HepG2 (cell line): ENCODE data around the gene ZNF530. TPM values are rescaled to one million over a fixed set of nuclear protein-coding genes. Genes with fewer than 3 reads are reported as not detected.

Experiments used
- ARNT2 ChIP-seq: sonication (generic); formaldehyde crosslinking; IDR thresholded peaks from 2 replicates; pipeline ENCODE4 v1.8.0; 2022; ENCODE audit warnings: mild to moderate bottlenecking, low read depth, missing genetic modification reagents, moderate library complexity
- CENPX ChIP-seq: sonication (generic); formaldehyde crosslinking; IDR thresholded peaks from 2 replicates; pipeline ENCODE4 v1.9.0; 2021; ENCODE audit warnings: mild to moderate bottlenecking, missing genetic modification reagents, moderate library complexity
- E2F1 ChIP-seq: sonication (generic); formaldehyde crosslinking; IDR thresholded peaks from 2 replicates; pipeline ENCODE4 v1.5.0; 2020; ENCODE audit warnings: missing genetic modification reagents
- KDM5B ChIP-seq: sonication (generic); formaldehyde crosslinking; IDR thresholded peaks from 2 replicates; pipeline ENCODE4 v1.4.0; 2020; ENCODE audit warnings: missing genetic modification reagents, mild to moderate bottlenecking, borderline replicate concordance
- MIER2 ChIP-seq: IDR thresholded peaks from 2 replicates; pipeline ENCODE4 v1.6.1; 2016; ENCODE audit warnings: missing biosample characterization, missing genetic modification reagents
- MXD1 ChIP-seq: sonication (generic); formaldehyde crosslinking; IDR thresholded peaks from 2 replicates; pipeline ENCODE4 v1.4.0; 2020; ENCODE audit warnings: mild to moderate bottlenecking, missing genetic modification reagents
- MYNN ChIP-seq: sonication (generic); formaldehyde crosslinking; IDR thresholded peaks from 2 replicates; pipeline ENCODE4 v1.4.0; 2020; ENCODE audit warnings: mild to moderate bottlenecking, low read depth, missing genetic modification reagents
- NR1H2 ChIP-seq: sonication (generic); formaldehyde crosslinking; IDR thresholded peaks from 2 replicates; pipeline ENCODE4 v1.8.1; 2022; ENCODE audit warnings: low read depth, missing genetic modification reagents, borderline replicate concordance
- RXRA ChIP-seq: sonication (generic); formaldehyde crosslinking; IDR thresholded peaks from 2 replicates; pipeline ENCODE4 v1.5.1; 2020; ENCODE audit warnings: missing genetic modification reagents
- TARDBP ChIP-seq: sonication (generic); formaldehyde crosslinking; IDR thresholded peaks from 2 replicates; pipeline ENCODE4 v1.8.0; 2022; ENCODE audit warnings: mild to moderate bottlenecking, missing genetic modification reagents
- TMF1 ChIP-seq: sonication (generic); formaldehyde crosslinking; IDR thresholded peaks from 2 replicates; pipeline ENCODE4 v1.8.1; 2022; ENCODE audit warnings: low read depth, missing genetic modification reagents
- U2AF1 ChIP-seq: fragments of 200-400 bp; formaldehyde crosslinking; optimal IDR thresholded peaks from 2 replicates; pipeline ENCODE3; 2017; ENCODE audit warnings: mild to moderate bottlenecking, low read depth, low read length
- ZFP90 ChIP-seq: sonication (generic); formaldehyde crosslinking; IDR thresholded peaks from 2 replicates; pipeline ENCODE4 v1.8.0; 2022; ENCODE audit warnings: missing genetic modification reagents, mild to moderate bottlenecking, inconsistent platforms, borderline replicate concordance
- ZNF121 ChIP-seq: sonication (generic); formaldehyde crosslinking; IDR thresholded peaks from 2 replicates; pipeline ENCODE4 v1.5.0; 2020; ENCODE audit warnings: mild to moderate bottlenecking, missing genetic modification reagents
- ZNF124 ChIP-seq: sonication (generic); formaldehyde crosslinking; IDR thresholded peaks from 2 replicates; pipeline ENCODE4 v1.4.0; 2020; ENCODE audit warnings: missing genetic modification reagents
- ZNF138 ChIP-seq: sonication (generic); formaldehyde crosslinking; IDR thresholded peaks from 2 replicates; pipeline ENCODE4 v1.5.0; 2020; ENCODE audit warnings: mild to moderate bottlenecking, low read depth, missing genetic modification reagents
- ZNF264 ChIP-seq: sonication (generic); formaldehyde crosslinking; IDR thresholded peaks from 2 replicates; pipeline ENCODE4 v1.4.0; 2020; ENCODE audit warnings: missing genetic modification reagents
- ZNF615 ChIP-seq: sonication (generic); formaldehyde crosslinking; IDR thresholded peaks from 2 replicates; pipeline ENCODE4 v1.5.0; 2020; ENCODE audit warnings: mild to moderate bottlenecking, missing genetic modification reagents, borderline replicate concordance
- ZNF687 ChIP-seq: sonication (generic); formaldehyde crosslinking; IDR thresholded peaks from 2 replicates; pipeline ENCODE4 v1.5.1; 2020; ENCODE audit warnings: mild to moderate bottlenecking, missing genetic modification reagents, moderate library complexity
- ZNF747 ChIP-seq: sonication (generic); formaldehyde crosslinking; IDR thresholded peaks from 2 replicates; pipeline ENCODE4 v1.8.1; 2023; ENCODE audit warnings: missing genetic modification reagents, mild to moderate bottlenecking, borderline replicate concordance
- ZNF782 ChIP-seq: sonication (generic); formaldehyde crosslinking; IDR thresholded peaks from 2 replicates; pipeline ENCODE4 v1.4.0; 2020; ENCODE audit warnings: missing genetic modification reagents, mild to moderate bottlenecking, borderline replicate concordance
- ZNF839 ChIP-seq: sonication (generic); formaldehyde crosslinking; IDR thresholded peaks from 2 replicates; pipeline ENCODE4 v1.4.0; 2020; ENCODE audit warnings: missing genetic modification reagents, mild to moderate bottlenecking, borderline replicate concordance
- ZSCAN29 ChIP-seq: sonication (generic); formaldehyde crosslinking; conservative IDR thresholded peaks from 2 replicates; pipeline ENCODE4 v1.4.0; 2020; ENCODE audit warnings: mild to moderate bottlenecking, missing genetic modification reagents
- polyA plus RNA-seq, 8 experiments: library from polyadenylated mRNA; depleted of rRNA in 3 of 8; stranded (reverse) in 7 of 8; unstranded in 1 of 8; fragments of >200 nt; fragmentation: Illumina TruSeq in 4 of 8; extraction: Trizol in 4 of 8; gene quantifications; 2 replicates each; pipeline versions ENCODE4 v1.2.1 to v1.2.3, GENCODE V29; 2011 to 2016; ENCODE audit warnings: low read depth in 4 of 8, missing spikeins in 1 of 8, mixed read lengths in 1 of 8; ENCODE audit not compliant: insufficient read depth in 1 of 8
- total RNA-seq, 5 experiments: library from RNA; depleted of rRNA; stranded (reverse); fragments of >200 nt; fragmentation: Illumina TruSeq; extraction: Trizol; gene quantifications; 2 replicates each; pipeline ENCODE4 v1.2.3, GENCODE V29; 2016; ENCODE audit warnings: low read depth in 1 of 5

ZNF530 gene
- total and polyA plus RNA-seq, 2 of the 13 experiments (the other 11 are each of a cell fraction or from before 2014, with no cell fraction given), result 1.1 to 7.8 TPM

GRCh38 chr19:57578487-57579205, 21.0 kb upstream of the ZNF530 start, which contains the start of gene ZNF416 (continued):
- peak; percentile 81 for TF ChIP-seq ZNF687
- peak; percentile 78 for TF ChIP-seq ZNF839 (CRISPR knock-in tag)
- no peak for TF ChIP-seq KDM5B (CRISPR knock-in tag)
- TF ChIP-seq ZNF615 (CRISPR knock-in tag), result 0 out of 2 replicates have a peak, but pooled peaks have one; percentile 42
- TF ChIP-seq ARNT2 (CRISPR knock-in tag), result peak; percentile 49; the same call in 1 of the 2 replicates
- TF ChIP-seq CENPX, result no peak
- 0 out of 2 replicates have a peak, but pooled peaks have one; percentile 67 for TF ChIP-seq ZSCAN29
- TF ChIP-seq MYNN (CRISPR knock-in tag), result peak; percentile 30; the same call in 1 of the 2 replicates
- no peak for TF ChIP-seq TMF1 (CRISPR knock-in tag)
- TF ChIP-seq ZNF138 (CRISPR knock-in tag), result no peak
- TF ChIP-seq ZNF747, result no peak
- peak; percentile 86 for TF ChIP-seq E2F1
- peak; percentile 52; the same call in 1 of the 2 replicates for TF ChIP-seq TARDBP (CRISPR knock-in tag)
- TF ChIP-seq ZNF121 (CRISPR knock-in tag), result no peak
- peak; percentile 64 for TF ChIP-seq MXD1 (CRISPR knock-in tag)
- TF ChIP-seq RXRA, result 0 out of 2 replicates have a peak, but pooled peaks have one; percentile 34
- 0 out of 2 replicates have a peak, but pooled peaks have one; percentile 48 for TF ChIP-seq ZNF782
- peak; percentile 69; the same call in 1 of the 2 replicates for TF ChIP-seq ZFP90 (CRISPR knock-in tag)
- TF ChIP-seq MIER2 (CRISPR knock-in tag), result no peak
- peak; percentile 57; the same call in 1 of the 2 replicates for TF ChIP-seq ZNF264 (CRISPR knock-in tag)
- 0 out of 2 replicates have a peak, but pooled peaks have one; percentile 45 for TF ChIP-seq ZNF124 (CRISPR knock-in tag)
- TF ChIP-seq NR1H2 (CRISPR knock-in tag), result no peak
- no peak for TF ChIP-seq U2AF1
